SK-N-SH (cell line): Measurements from ENCODE around the gene CCDC50. TPM values are rescaled to one million over a fixed set of nuclear protein-coding genes. Genes with fewer than 3 reads are reported as not detected.

Experiments
- CTCF ChIA-PET: fragments of 300-600, 350-600 bp; formaldehyde crosslinking; extraction: SDS; loops from one replicate; lab custom pipeline; 2021; lab: Yijun Ruan, JAX
- POLR2A ChIA-PET: fragments of 350-600 bp; sonication (Branson Sonifier 250); formaldehyde crosslinking; extraction: SDS; loops from one replicate; lab custom pipeline; 2020; ENCODE audit warnings: antibody characterized with exemption, inconsistent platforms; lab: Yijun Ruan, JAX
- DNase-seq: peaks from one replicate; pipeline ENCODE4 v3.0.0; 2012
- H2AFZ ChIP-seq: fragments of 200-600 bp; sonication (generic); 2 replicates; pipeline ENCODE4 v1.8.1; 2016; ENCODE audit warnings: antibody characterized with exemption, mild to moderate bottlenecking, low read depth
- H3F3A ChIP-seq: fragments of 200-600 bp; sonication (generic); replicated peaks from 2 replicates; pipeline ENCODE3; 2016; ENCODE audit warnings: antibody characterized with exemption, mild to moderate bottlenecking; ENCODE audit not compliant: insufficient read depth
- H3K27ac ChIP-seq, 2 experiments: fragments of 200-500 bp in 1 of 2; fragments of 200-600 bp in 1 of 2; sonication (Bioruptor generic) in 1 of 2; sonication (generic), shearing (Covaris generic) in 1 of 2; 2 replicates each; pipeline versions ENCODE4 v1.5.1 to v1.6.1; 2014 to 2016; ENCODE audit warnings: low read depth in 2 of 2, inconsistent platforms in 1 of 2, low read length in 1 of 2, mild to moderate bottlenecking in 1 of 2, mixed read lengths in 1 of 2
- H3K27me3 ChIP-seq: fragments of 200-600 bp; sonication (generic), shearing (Covaris generic); 2 replicates; pipeline ENCODE4 v1.6.1; 2016; ENCODE audit warnings: mixed run types; ENCODE audit not compliant: insufficient read depth
- H3K36me3 ChIP-seq, 2 experiments: fragments of 200-500 bp in 1 of 2; fragments of 200-600 bp in 1 of 2; sonication (Bioruptor generic) in 1 of 2; sonication (generic) in 1 of 2; replicated peaks in 1 of 2; 2 replicates each; pipeline versions ENCODE3 to v1.5.1; 2014 to 2016; ENCODE audit warnings: low read length in 1 of 2, mild to moderate bottlenecking in 1 of 2; ENCODE audit not compliant: insufficient read depth in 2 of 2, control insufficient read depth in 1 of 2
- H3K4me1 ChIP-seq, 2 experiments: fragments of 200-500 bp in 1 of 2; fragments of 200-600 bp in 1 of 2; sonication (Bioruptor generic) in 1 of 2; sonication (generic), shearing (Covaris generic) in 1 of 2; 2 replicates each; pipeline versions ENCODE4 v1.5.1 to v1.6.1; 2014 to 2016; ENCODE audit warnings: low read depth in 1 of 2, low read length in 1 of 2, mixed run types in 1 of 2; ENCODE audit not compliant: insufficient read depth in 2 of 2, control insufficient read depth in 1 of 2
- H3K4me2 ChIP-seq: fragments of 200-600 bp; sonication (generic), shearing (Covaris generic); 2 replicates; pipeline ENCODE4 v1.6.1; 2017; ENCODE audit warnings: mixed run types
- H3K4me3 ChIP-seq, 2 experiments: fragments of 200-500 bp in 1 of 2; fragments of 200-600 bp in 1 of 2; sonication (Bioruptor generic) in 1 of 2; sonication (generic), shearing (Covaris generic) in 1 of 2; 2 replicates each; pipeline versions ENCODE4 v1.5.1 to v1.8.1; 2014 to 2016; ENCODE audit warnings: low read depth in 2 of 2, inconsistent platforms in 1 of 2, low read length in 1 of 2, mild to moderate bottlenecking in 1 of 2, mixed read lengths in 1 of 2, moderate library complexity in 1 of 2
- H3K79me2 ChIP-seq: fragments of 200-600 bp; sonication (generic); 2 replicates; pipeline ENCODE4 v1.8.1; 2017; ENCODE audit warnings: mild to moderate bottlenecking; ENCODE audit not compliant: insufficient read depth
- H3K9ac ChIP-seq: fragments of 200-600 bp; sonication (generic); 2 replicates; pipeline ENCODE4 v1.6.1; 2017; ENCODE audit warnings: mixed run types
- H3K9me2 ChIP-seq: fragments of 200-600 bp; sonication (generic); 2 replicates; pipeline ENCODE4 v1.6.1; 2017; ENCODE audit warnings: mixed run types
- H3K9me3 ChIP-seq: fragments of 200-600 bp; sonication (generic); 2 replicates; pipeline ENCODE4 v1.6.1; 2017; ENCODE audit warnings: mixed run types, mild to moderate bottlenecking, moderate library complexity
- H4K20me1 ChIP-seq: fragments of 200-600 bp; sonication (generic); 2 replicates; pipeline ENCODE4 v1.6.1; 2017; ENCODE audit warnings: mild to moderate bottlenecking, mixed run types; ENCODE audit not compliant: insufficient read depth
- ELF1 ChIP-seq: IDR thresholded peaks from 2 replicates; pipeline ENCODE4 v1.4.0; 2012
- GATA2 ChIP-seq: sonication (generic); formaldehyde crosslinking; IDR thresholded peaks from 2 replicates; pipeline ENCODE4 v1.5.0; 2020; ENCODE audit warnings: mild to moderate bottlenecking, missing genetic modification reagents
- JUND ChIP-seq: IDR thresholded peaks from 2 replicates; pipeline ENCODE4 v1.4.0; 2012
- NFIC ChIP-seq: IDR thresholded peaks from 2 replicates; pipeline ENCODE4 v1.4.0; 2012; ENCODE audit warnings: borderline replicate concordance
- PBX3 ChIP-seq: IDR thresholded peaks from 2 replicates; pipeline ENCODE4; 2012
- POLR2AphosphoS5 ChIP-seq: IDR thresholded peaks from 2 replicates; pipeline ENCODE4 v1.6.1; 2012; ENCODE audit warnings: low read depth, low read length
- RAD21 ChIP-seq: IDR thresholded peaks from 2 replicates; pipeline ENCODE4 v1.6.1; 2012; ENCODE audit warnings: mild to moderate bottlenecking, low read length
- REST ChIP-seq: IDR thresholded peaks from 2 replicates; pipeline ENCODE4 v1.6.1; 2012; ENCODE audit warnings: mild to moderate bottlenecking, low read depth, low read length, moderate library complexity
- RFX5 ChIP-seq: IDR thresholded peaks from 2 replicates; pipeline ENCODE4 v1.6.1; 2012; ENCODE audit warnings: mild to moderate bottlenecking, improper control_type of control experiment, low read length
- TEAD4 ChIP-seq: IDR thresholded peaks from 2 replicates; pipeline ENCODE4 v1.4.0; 2012; ENCODE audit warnings: mild to moderate bottlenecking, borderline replicate concordance; ENCODE audit not compliant: insufficient read depth
- USF1 ChIP-seq: IDR thresholded peaks from 2 replicates; pipeline ENCODE4 v1.4.0; 2012; ENCODE audit warnings: low read depth, borderline replicate concordance
- WGBS: methylation state at CpG from one replicate; pipeline ENCODE4 v1.1.6; 2017; ENCODE audit warnings: low lambda C conversion rate; 5-methylcytosine and 5-hydroxymethylcytosine counted together
- polyA plus RNA-seq, 3 experiments: library from polyadenylated mRNA; depleted of rRNA; stranded (reverse); fragments of >200 nt; gene quantifications; 2 replicates each; pipeline ENCODE4 v1.2.3, GENCODE V29; 2012
- TF ChIP-seq, protein P1 (sequence below): IDR thresholded peaks from 2 replicates; pipeline ENCODE4 v1.4.0; 2012; ENCODE audit warnings: low read depth
- TF ChIP-seq, protein P2 (sequence below): fragments of 150-350 bp; IDR thresholded peaks from 2 replicates; pipeline ENCODE4 v1.6.1; 2017; ENCODE audit warnings: antibody characterized with exemption, low read length, low read depth, borderline replicate concordance

The CCDC50 gene
- polyA plus RNA-seq, 1 of the 3 experiments (the other 2 are of a cell fraction): 21.9 TPM

DNA sequence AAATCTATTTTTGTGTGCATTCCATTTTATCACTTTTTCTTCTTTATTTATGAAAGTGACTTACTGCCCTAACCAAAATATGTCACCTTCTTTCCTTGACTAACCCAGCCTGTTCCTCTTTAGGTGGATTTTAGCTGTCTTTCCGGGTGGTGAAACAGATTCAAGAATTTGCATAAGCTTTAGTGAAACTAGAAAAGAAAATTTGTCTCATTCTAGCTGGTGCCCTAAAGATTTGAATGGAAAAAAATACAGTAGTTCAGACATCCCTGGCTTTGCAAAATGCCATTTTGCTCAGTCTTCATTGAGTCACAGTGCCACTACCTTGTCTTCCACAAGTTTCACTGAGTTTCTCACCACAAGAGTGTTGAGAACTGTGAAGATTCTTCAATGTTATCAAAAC, 28.2 kb upstream of the CCDC50 start:
- Histone ChIP-seq H3K9ac (no peak overlapping the region), H2AFZ (no peak overlapping the region), H3K79me2 (no peaks in the 10 kb centered on the region), H3K9me3 (no peaks in the 10 kb centered on the region), H3K36me3 (no peaks in the 10 kb centered on the region), H3K4me1 (no peaks in the 10 kb centered on the region), H3F3A (no peaks in the 10 kb centered on the region), H3K4me3 (no peak overlapping the region), H3K4me2 (no peak overlapping the region), H3K27me3 (0 out of 2 replicates have a peak, but pooled peaks cover 6% of the 10 kb centered on the region), H4K20me1 (no peaks in the 10 kb centered on the region), H3K9me2 (no peaks in the 10 kb centered on the region), H3K27ac (no peak overlapping the region)
- CTCF ChIA-PET: no interaction called here
- POLR2A ChIA-PET: no interaction called here
- 55% methylated on average over 1 of the region's 1 CpG for WGBS
- no peak for TF ChIP-seq POLR2AphosphoS5
- TF ChIP-seq GATA2 (CRISPR knock-in tag): no peak
- TF ChIP-seq JUND: no peak
- TF ChIP-seq PBX3: no peak
- TF ChIP-seq USF1: no peak
- TF ChIP-seq RFX5: no peak
- TF ChIP-seq ELF1: no peak
- TF ChIP-seq REST: no peak
- no peak for TF ChIP-seq NFIC
- TF ChIP-seq, protein P1, sequence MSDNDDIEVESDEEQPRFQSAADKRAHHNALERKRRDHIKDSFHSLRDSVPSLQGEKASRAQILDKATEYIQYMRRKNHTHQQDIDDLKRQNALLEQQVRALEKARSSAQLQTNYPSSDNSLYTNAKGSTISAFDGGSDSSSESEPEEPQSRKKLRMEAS: no peak
- TF ChIP-seq RAD21: no peak
- TF ChIP-seq, protein P2, sequence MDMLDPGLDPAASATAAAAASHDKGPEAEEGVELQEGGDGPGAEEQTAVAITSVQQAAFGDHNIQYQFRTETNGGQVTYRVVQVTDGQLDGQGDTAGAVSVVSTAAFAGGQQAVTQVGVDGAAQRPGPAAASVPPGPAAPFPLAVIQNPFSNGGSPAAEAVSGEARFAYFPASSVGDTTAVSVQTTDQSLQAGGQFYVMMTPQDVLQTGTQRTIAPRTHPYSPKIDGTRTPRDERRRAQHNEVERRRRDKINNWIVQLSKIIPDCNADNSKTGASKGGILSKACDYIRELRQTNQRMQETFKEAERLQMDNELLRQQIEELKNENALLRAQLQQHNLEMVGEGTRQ: no peak
- TF ChIP-seq TEAD4: no peak
- no peak for DNase-seq
